Spinal cord (tissue), 10 donors: ENCODE data around the gene CCN5. TPM values are rescaled to one million over a fixed set of nuclear protein-coding genes. Genes with fewer than 3 reads are reported as not detected.

ENCODE experiments used
- DNase-seq, 6 donors: peaks; one replicate each; pipeline versions ENCODE4 v3.0.0 to v3.0.0-alpha.2; 2013 to 2015; ENCODE audit warnings: low spot score in 6 of 6, low read depth in 4 of 6
- H3K27ac ChIP-seq: one replicate; pipeline ENCODE4 v1.5.1; 2013; ENCODE audit warnings: low read depth, low read length, control low read depth
- H3K27me3 ChIP-seq: one replicate; pipeline ENCODE4 v1.6.1; 2013; ENCODE audit warnings: low read length; ENCODE audit not compliant: control insufficient read depth, insufficient read depth
- H3K36me3 ChIP-seq: one replicate; pipeline ENCODE4 v1.6.1; 2013; ENCODE audit warnings: low read length; ENCODE audit not compliant: control insufficient read depth, insufficient read depth
- H3K4me1 ChIP-seq: one replicate; pipeline ENCODE4 v1.6.1; 2013; ENCODE audit warnings: low read length; ENCODE audit not compliant: control insufficient read depth, insufficient read depth
- H3K4me3 ChIP-seq: one replicate; pipeline ENCODE4 v1.5.1; 2013; ENCODE audit warnings: low read depth, low read length, control low read depth
- H3K9me3 ChIP-seq: one replicate; pipeline ENCODE4 v1.6.1; 2013; ENCODE audit warnings: low read length; ENCODE audit not compliant: control insufficient read depth, insufficient read depth
- WGBS: methylation state at CpG from one replicate; pipeline ENCODE4 v1.1.5; 2013; ENCODE audit warnings: missing lambda C conversion rate; ENCODE audit not compliant: insufficient coverage; 5-methylcytosine and 5-hydroxymethylcytosine counted together
- polyA plus RNA-seq, 2 donors: library from polyadenylated mRNA; unstranded; fragments of 120-200 nt; gene quantifications; one replicate each; pipeline ENCODE4 v1.2.1, GENCODE V29; 2013; ENCODE audit not compliant: insufficient read length in 2 of 2
- total RNA-seq, 2 donors: library from RNA; depleted of rRNA in 1 of 2; stranded (reverse); fragments of 120-200 nt in 1 of 2; fragments of >200 nt in 1 of 2; gene quantifications; one replicate each; pipeline versions ENCODE4 v1.2.3 to v1.2.4, GENCODE V29; 2013 to 2014
- donor health status: healthy.

CCN5 gene
- total and polyA plus RNA-seq, 4 donors: 0.17 to 0.50 (median 0.26) TPM

DNA sequence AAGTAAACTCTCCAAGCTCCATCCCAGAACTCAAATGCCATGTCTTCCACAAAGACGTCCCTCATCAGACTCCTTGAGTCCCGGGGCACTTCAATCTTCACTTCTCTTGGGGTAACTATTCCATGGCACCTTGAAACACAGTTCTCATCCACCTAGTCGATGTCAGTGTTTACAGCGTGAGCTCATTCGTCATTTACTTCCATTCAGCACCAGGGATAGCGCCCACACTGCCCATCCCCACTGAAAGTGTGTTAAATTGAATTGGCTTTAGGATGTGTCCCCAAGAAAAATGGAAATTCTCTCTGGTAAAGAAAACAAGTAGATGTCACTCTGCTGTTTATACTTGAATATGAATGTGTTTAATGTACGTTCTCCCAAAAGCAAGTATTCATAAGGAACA, 61.8 kb downstream of the CCN5 start:
- Histone ChIP-seq H3K27ac (no peak overlapping the region), H3K4me3 (no peak overlapping the region), H3K27me3 (no peaks in the 10 kb centered on the region), H3K36me3 (peaks cover 2% of the 10 kb centered on the region), H3K4me1 (no peaks in the 10 kb centered on the region), H3K9me3 (no peaks in the 10 kb centered on the region)
- peak in 1 of 6 donors; percentile 43 for DNase-seq
- 54% methylated on average over 2 of the region's 7 CpGs for WGBS

Other genes with a start within 250 kb of the CCN5 start
- 10 to 100 TPM in 1 of 2 donors, 1 to 10 TPM in 1; 7.8 to 11.4 TPM for gene TTPAL, start 239.5 kb upstream of the CCN5 start, total RNA-seq
- 10 to 100 TPM; 15.5 to 15.9 TPM for gene TTPAL, start 239.5 kb upstream of the CCN5 start, polyA plus RNA-seq
- gene SERINC3, start 193.3 kb upstream of the CCN5 start, total RNA-seq: 10 to 100 TPM; 54.9 to 86.9 TPM
- 10 to 100 TPM; 93.0 to 95.5 TPM for gene SERINC3, start 193.3 kb upstream of the CCN5 start, polyA plus RNA-seq
- 100 to 1,000 TPM in 1 of 2 donors, 10 to 100 TPM in 1; 25.5 to 107 TPM for gene PKIG, start 132.8 kb upstream of the CCN5 start, total RNA-seq
- gene PKIG, start 132.8 kb upstream of the CCN5 start, polyA plus RNA-seq: 10 to 100 TPM; 64.9 to 67.2 TPM
- 1 to 10 TPM; 1.3 to 2.8 TPM for gene ADA, start 63.7 kb upstream of the CCN5 start, total RNA-seq
- 1 to 10 TPM; 3.0 to 3.1 TPM for gene ADA, start 63.7 kb upstream of the CCN5 start, polyA plus RNA-seq
- under 1 TPM; 0.30 to 0.55 TPM for gene KCNK15, start 30.5 kb downstream of the CCN5 start, total RNA-seq
- under 1 TPM; 0.15 to 0.19 TPM for gene KCNK15, start 30.5 kb downstream of the CCN5 start, polyA plus RNA-seq
- 10 to 100 TPM; 12.4 to 24.5 TPM for gene RIMS4, start 95.2 kb downstream of the CCN5 start, total RNA-seq
- 10 to 100 TPM; 50.9 to 51.2 TPM for gene RIMS4, start 95.2 kb downstream of the CCN5 start, polyA plus RNA-seq
- 100 to 1,000 TPM; 139 to 258 TPM for gene YWHAB, start 170.3 kb downstream of the CCN5 start, total RNA-seq
- gene YWHAB, start 170.3 kb downstream of the CCN5 start, polyA plus RNA-seq: 100 to 1,000 TPM; 276 to 381 TPM
- gene PABPC1L, start 194.7 kb downstream of the CCN5 start, total RNA-seq: 10 to 100 TPM; 12.0 to 15.4 TPM
- gene PABPC1L, start 194.7 kb downstream of the CCN5 start, polyA plus RNA-seq: 10 to 100 TPM; 27.2 to 58.0 TPM
- 10 to 100 TPM; 10.8 to 23.9 TPM for gene TOMM34, start 245.0 kb downstream of the CCN5 start, total RNA-seq
- gene TOMM34, start 245.0 kb downstream of the CCN5 start, polyA plus RNA-seq: 10 to 100 TPM; 27.9 to 28.5 TPM